22Rv1 (cell line): Measurements from ENCODE around the gene PPARG.

Experiments
- CTCF ChIP-seq: fragments of 450-650 bp; IDR thresholded peaks from 2 replicates; pipeline ENCODE4 v1.5.1; 2017; ENCODE audit warnings: mild to moderate bottlenecking
- ZFX ChIP-seq: fragments of 450-650 bp; IDR thresholded peaks from 2 replicates; pipeline ENCODE4 v1.6.1; 2017; ENCODE audit warnings: antibody characterized with exemption, borderline replicate concordance

- TF ChIP-seq CTCF = no peak
- TF ChIP-seq ZFX = no peak
These were observed 50.0 kb downstream of the PPARG start for GRCh38 chr3:12338595-12339546.
